ENCODE measurements around the gene PRKCA.
A peak's percentile ranks its signal among the peaks of the same experiment; 100 is the strongest.

Gene PRKCA

GRCh38 chr17:66430846-66431795 lies 128.7 kb downstream of the PRKCA start:
- H3K4me1 Mint-ChIP-seq: peaks cover 9% of the 10 kb centered on the region
- H3K9me3 Mint-ChIP-seq: no peaks in the 10 kb centered on the region
- DNase-seq (ENCODE audit: low spot score in 2 of 2): no peak
- H3K36me3 Mint-ChIP-seq: no peaks in the 10 kb centered on the region
- H3K27ac Mint-ChIP-seq: no peak overlapping the region
- no peak overlapping the region for H3K4me3 Mint-ChIP-seq
- ATAC-seq: no peak

GRCh38 chr17:66431910-66432309 lies 129.5 kb downstream of the PRKCA start:
- no peak overlapping the region for H3K27ac Mint-ChIP-seq
- DNase-seq (ENCODE audit: low spot score in 2 of 2): no peak
- H3K4me1 Mint-ChIP-seq: peaks cover 5% of the 10 kb centered on the region

GRCh38 chr17:66432411-66432957 lies 130.1 kb downstream of the PRKCA start:
- H3K4me3 Mint-ChIP-seq: no peak overlapping the region
- H3K27ac Mint-ChIP-seq: no peak overlapping the region
- no peaks in the 10 kb centered on the region for H3K9me3 Mint-ChIP-seq
- no peak for ATAC-seq
- H3K4me1 Mint-ChIP-seq: peaks cover 1% of the 10 kb centered on the region
- DNase-seq (ENCODE audit: low spot score in 2 of 2): no peak
- no peaks in the 10 kb centered on the region for H3K36me3 Mint-ChIP-seq

More at GRCh38 chr17:66431910-66432309, 129.5 kb downstream of the PRKCA start:
- H3K36me3 Mint-ChIP-seq: no peaks in the 10 kb centered on the region
- no peaks in the 10 kb centered on the region for H3K9me3 Mint-ChIP-seq
- no peak for ATAC-seq
- H3K4me3 Mint-ChIP-seq: no peak overlapping the region

- Mint-ChIP-seq H3K36me3 (no peaks in the 10 kb centered on the region), H3K9me3 (no peaks in the 10 kb centered on the region), H3K4me3 (no peak overlapping the region), H3K4me1 (no peaks in the 10 kb centered on the region), H3K27ac (no peak overlapping the region)
- DNase-seq (ENCODE audit: low spot score in 2 of 2): no peak
- ATAC-seq: no peak
Measured at GRCh38 chr17:66432996-66433551, 130.7 kb downstream of the PRKCA start.

GRCh38 chr17:66435182-66435581 lies 132.8 kb downstream of the PRKCA start:
- Mint-ChIP-seq H3K4me3 (no peak overlapping the region), H3K36me3 (no peaks in the 10 kb centered on the region), H3K27ac (no peak overlapping the region), H3K4me1 (no peaks in the 10 kb centered on the region), H3K9me3 (no peaks in the 10 kb centered on the region)
- ATAC-seq (no peak), DNase-seq (ENCODE audit: low spot score in 2 of 2) (no peak)

GRCh38 chr17:66436631-66437030 lies 134.2 kb downstream of the PRKCA start:
- H3K9me3 Mint-ChIP-seq: no peaks in the 10 kb centered on the region
- no peak overlapping the region for H3K4me3 Mint-ChIP-seq
- no peaks in the 10 kb centered on the region for H3K4me1 Mint-ChIP-seq
- no peak overlapping the region for H3K27ac Mint-ChIP-seq
- no peak for ATAC-seq
- no peak for DNase-seq (ENCODE audit: low spot score in 2 of 2)
- H3K36me3 Mint-ChIP-seq: no peaks in the 10 kb centered on the region

GRCh38 chr17:66437476-66438026 lies 135.1 kb downstream of the PRKCA start:
- no peak overlapping the region for H3K4me3 Mint-ChIP-seq
- H3K4me1 Mint-ChIP-seq: peaks cover 4% of the 10 kb centered on the region
- H3K27ac Mint-ChIP-seq: no peak overlapping the region
- peak; percentile 57 for ATAC-seq
- H3K36me3 Mint-ChIP-seq: peaks cover 2% of the 10 kb centered on the region
- no peaks in the 10 kb centered on the region for H3K9me3 Mint-ChIP-seq
- DNase-seq (ENCODE audit: low spot score in 2 of 2): no peak

- ATAC-seq: no peak
- Mint-ChIP-seq H3K27ac (no peak overlapping the region), H3K9me3 (no peaks in the 10 kb centered on the region)
Measured at GRCh38 chr17:66438101-66438500, 135.7 kb downstream of the PRKCA start.

GRCh38 chr17:66441101-66441661 lies 138.8 kb downstream of the PRKCA start:
- no peaks in the 10 kb centered on the region for H3K9me3 Mint-ChIP-seq
- DNase-seq (ENCODE audit: low spot score in 2 of 2) (no peak), ATAC-seq (no peak)
- H3K36me3 Mint-ChIP-seq: peaks cover 13% of the 10 kb centered on the region
- no peak overlapping the region for H3K4me3 Mint-ChIP-seq
- no peak overlapping the region for H3K27ac Mint-ChIP-seq
- H3K4me1 Mint-ChIP-seq: peaks cover 18% of the 10 kb centered on the region

More at GRCh38 chr17:66438101-66438500, 135.7 kb downstream of the PRKCA start:
- Mint-ChIP-seq H3K4me1 (peaks cover 9% of the 10 kb centered on the region), H3K4me3 (no peak overlapping the region), H3K36me3 (peaks cover 8% of the 10 kb centered on the region)
- DNase-seq (ENCODE audit: low spot score in 2 of 2): no peak

GRCh38 chr17:66443166-66443565 lies 140.8 kb downstream of the PRKCA start:
- DNase-seq (ENCODE audit: low spot score in 2 of 2) (no peak), ATAC-seq (no peak)
- H3K36me3 Mint-ChIP-seq: peaks cover 13% of the 10 kb centered on the region
- H3K9me3 Mint-ChIP-seq: no peaks in the 10 kb centered on the region
- peaks cover 23% of the 10 kb centered on the region for H3K4me1 Mint-ChIP-seq
- H3K27ac Mint-ChIP-seq: no peak overlapping the region
- H3K4me3 Mint-ChIP-seq: no peak overlapping the region

GRCh38 chr17:66443606-66444005 lies 141.2 kb downstream of the PRKCA start:
- Mint-ChIP-seq H3K4me1 (peaks cover 23% of the 10 kb centered on the region), H3K27ac (no peak overlapping the region), H3K36me3 (peaks cover 13% of the 10 kb centered on the region), H3K4me3 (no peak overlapping the region), H3K9me3 (no peaks in the 10 kb centered on the region)
- ATAC-seq (no peak), DNase-seq (ENCODE audit: low spot score in 2 of 2) (no peak)

GRCh38 chr17:66444031-66444430 lies 141.6 kb downstream of the PRKCA start:
- peaks cover 23% of the 10 kb centered on the region for H3K4me1 Mint-ChIP-seq
- H3K36me3 Mint-ChIP-seq: peaks cover 13% of the 10 kb centered on the region
- ATAC-seq (no peak), DNase-seq (ENCODE audit: low spot score in 2 of 2) (no peak)
- H3K4me3 Mint-ChIP-seq: no peak overlapping the region
- H3K27ac Mint-ChIP-seq: no peak overlapping the region
- no peaks in the 10 kb centered on the region for H3K9me3 Mint-ChIP-seq

- peaks cover 13% of the 10 kb centered on the region for H3K36me3 Mint-ChIP-seq
- H3K4me3 Mint-ChIP-seq: no peak overlapping the region
- no peak overlapping the region for H3K27ac Mint-ChIP-seq
- ATAC-seq: no peak
- H3K4me1 Mint-ChIP-seq: peaks cover 30% of the 10 kb centered on the region
- no peak for DNase-seq (ENCODE audit: low spot score in 2 of 2)
- no peaks in the 10 kb centered on the region for H3K9me3 Mint-ChIP-seq
Measured at GRCh38 chr17:66445229-66445628, 142.8 kb downstream of the PRKCA start.

GRCh38 chr17:66446419-66446818 lies 144.0 kb downstream of the PRKCA start:
- Mint-ChIP-seq H3K4me1 (peaks cover 36% of the 10 kb centered on the region), H3K9me3 (no peaks in the 10 kb centered on the region), H3K36me3 (peaks cover 13% of the 10 kb centered on the region), H3K27ac (peak overlapping the region; percentile 32), H3K4me3 (no peak overlapping the region)
- ATAC-seq (peak; percentile 21), DNase-seq (ENCODE audit: low spot score in 2 of 2) (no peak)

- Mint-ChIP-seq H3K27ac (no peak overlapping the region), H3K9me3 (no peaks in the 10 kb centered on the region), H3K36me3 (peaks cover 13% of the 10 kb centered on the region), H3K4me1 (peaks cover 36% of the 10 kb centered on the region), H3K4me3 (no peak overlapping the region)
- DNase-seq (ENCODE audit: low spot score in 2 of 2): no peak
- ATAC-seq: no peak
Measured at GRCh38 chr17:66447159-66447558, 144.7 kb downstream of the PRKCA start.

All from stimulated activated effector memory CD8-positive, alpha-beta T cell treated with anti-CD3 and anti-CD28 coated beads, Interleukin-12 subunit alpha, Interleukin-12 subunit beta, amount 100 ng/mL, for 72 hours (primary cell).